ENCODE measurements around the gene ACTN1. TPM values are rescaled to one million over a fixed set of nuclear protein-coding genes. Genes with fewer than 3 reads are reported as not detected.

ACTN1 gene
- total RNA-seq, 4 donors from 2014 or later = 31.9 to 111 (median 76.1) TPM

DNA sequence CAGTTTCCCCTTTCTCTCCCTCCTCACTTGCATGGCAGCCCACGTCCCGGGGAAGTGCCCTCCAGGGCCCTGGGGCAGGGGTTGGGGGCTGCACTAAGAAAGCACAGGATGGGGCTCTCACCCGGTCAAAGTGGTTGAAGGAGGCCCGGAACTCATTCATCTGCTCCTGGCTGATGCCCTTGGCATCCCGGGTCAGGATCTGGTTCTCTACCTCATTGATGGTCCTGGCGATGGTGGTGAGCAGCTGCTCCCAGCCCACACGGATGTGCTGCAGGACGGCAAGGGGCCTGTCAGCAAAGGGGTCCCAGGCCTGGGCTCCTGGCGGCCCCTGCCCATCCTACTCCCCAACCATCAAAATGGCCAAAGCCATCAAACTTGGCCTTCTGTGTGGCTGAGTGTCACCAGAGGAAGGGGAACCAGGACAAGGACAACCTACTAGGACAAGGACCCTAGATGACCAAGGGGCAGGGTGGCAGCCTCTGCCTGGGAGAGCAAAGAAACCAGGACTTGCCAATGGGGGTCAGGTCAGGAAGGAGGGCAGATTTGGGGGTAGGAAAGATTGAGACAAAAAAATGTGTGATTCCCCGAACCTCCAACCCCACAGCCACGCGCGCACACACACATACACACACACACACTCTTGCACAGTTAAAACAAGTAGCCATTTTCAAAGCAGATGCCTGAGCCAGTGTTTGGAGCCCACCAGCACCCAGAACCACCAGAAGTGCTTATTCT lies 99.1 kb downstream of the ACTN1 start:
- intact Hi-C loops (cut with DNase I; ENCODE audit: low total_unique reads) = no loop called here
- TF ChIP-seq, protein P1, sequence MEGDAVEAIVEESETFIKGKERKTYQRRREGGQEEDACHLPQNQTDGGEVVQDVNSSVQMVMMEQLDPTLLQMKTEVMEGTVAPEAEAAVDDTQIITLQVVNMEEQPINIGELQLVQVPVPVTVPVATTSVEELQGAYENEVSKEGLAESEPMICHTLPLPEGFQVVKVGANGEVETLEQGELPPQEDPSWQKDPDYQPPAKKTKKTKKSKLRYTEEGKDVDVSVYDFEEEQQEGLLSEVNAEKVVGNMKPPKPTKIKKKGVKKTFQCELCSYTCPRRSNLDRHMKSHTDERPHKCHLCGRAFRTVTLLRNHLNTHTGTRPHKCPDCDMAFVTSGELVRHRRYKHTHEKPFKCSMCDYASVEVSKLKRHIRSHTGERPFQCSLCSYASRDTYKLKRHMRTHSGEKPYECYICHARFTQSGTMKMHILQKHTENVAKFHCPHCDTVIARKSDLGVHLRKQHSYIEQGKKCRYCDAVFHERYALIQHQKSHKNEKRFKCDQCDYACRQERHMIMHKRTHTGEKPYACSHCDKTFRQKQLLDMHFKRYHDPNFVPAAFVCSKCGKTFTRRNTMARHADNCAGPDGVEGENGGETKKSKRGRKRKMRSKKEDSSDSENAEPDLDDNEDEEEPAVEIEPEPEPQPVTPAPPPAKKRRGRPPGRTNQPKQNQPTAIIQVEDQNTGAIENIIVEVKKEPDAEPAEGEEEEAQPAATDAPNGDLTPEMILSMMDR (IDR thresholded peaks at IDR 0.05) = no peak
- TF ChIP-seq POLR2A (IDR thresholded peaks at IDR 0.05) = no peak
- no peak overlapping the region for H3K4me3 ChIP-seq (ENCODE audit: low read depth, poor library complexity, severe bottlenecking)
- no peak for DNase-seq (ENCODE audit: low spot score in 2 of 2)
- 97 to 98% methylated on average over 10 to 12 of the region's 13 CpGs for WGBS, 2 donors

DNA sequence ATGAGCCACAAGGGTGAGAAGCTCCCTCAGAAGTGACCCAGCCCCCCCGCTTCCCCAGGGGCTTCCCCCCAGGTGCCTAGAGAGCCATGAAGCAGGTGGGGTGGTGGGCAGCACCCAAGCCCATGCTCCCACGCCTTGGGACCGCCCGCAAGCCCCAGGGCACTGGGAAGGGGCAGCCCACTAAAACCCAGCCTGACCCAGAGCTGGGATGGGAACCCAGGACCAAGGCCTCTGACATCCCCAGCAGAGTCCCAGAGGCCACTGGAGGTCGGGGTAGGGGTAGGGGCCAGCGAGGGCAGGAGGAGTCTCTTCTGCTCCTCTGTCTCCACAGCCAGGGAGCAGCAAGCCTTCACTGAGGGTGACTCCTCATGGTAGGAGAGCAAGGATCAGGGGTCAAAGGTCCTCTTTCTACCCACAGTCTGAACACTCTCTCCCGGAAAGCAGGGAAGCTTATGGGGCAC lies 99.8 kb downstream of the ACTN1 start:
- no peak for TF ChIP-seq POLR2A (IDR thresholded peaks at IDR 0.05)
- TF ChIP-seq, protein P1 (IDR thresholded peaks at IDR 0.05) = no peak
- H3K4me3 ChIP-seq (ENCODE audit: low read depth, poor library complexity, severe bottlenecking) = no peak overlapping the region
- 84 to 93% methylated on average over 3 to 7 of the region's 7 CpGs for WGBS, 2 donors
- DNase-seq (ENCODE audit: low spot score in 2 of 2) = no peak
- intact Hi-C loops (cut with DNase I; ENCODE audit: low total_unique reads) = no loop called here

DNA sequence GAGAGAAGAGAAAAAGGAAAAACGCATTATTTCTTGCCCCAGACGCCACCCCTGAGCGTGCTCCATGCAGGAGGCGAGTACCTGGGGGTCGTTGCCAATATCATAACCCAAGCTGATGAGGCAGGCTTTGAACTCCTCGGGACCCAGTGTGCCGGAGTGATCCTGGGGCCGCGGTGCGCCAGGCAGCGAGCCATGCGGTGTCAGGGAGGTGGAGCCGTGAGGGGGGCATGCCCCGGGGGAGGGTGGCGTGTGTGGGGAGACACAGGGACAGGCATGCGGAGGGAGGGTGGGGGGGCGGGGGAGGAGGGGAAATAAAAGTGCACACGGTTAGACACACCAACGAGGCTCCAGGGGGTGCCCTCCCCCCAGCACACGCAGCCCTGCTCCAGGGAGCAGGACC lies 100.2 kb downstream of the ACTN1 start:
- no peak for TF ChIP-seq POLR2A (IDR thresholded peaks at IDR 0.05)
- H3K4me3 ChIP-seq (ENCODE audit: low read depth, poor library complexity, severe bottlenecking) = no peak overlapping the region
- 87 to 93% methylated on average over 16 to 19 of the region's 20 CpGs for WGBS, 2 donors
- intact Hi-C loops (cut with DNase I; ENCODE audit: low total_unique reads) = no loop called here
- DNase-seq (ENCODE audit: low spot score in 2 of 2) = no peak

DNA sequence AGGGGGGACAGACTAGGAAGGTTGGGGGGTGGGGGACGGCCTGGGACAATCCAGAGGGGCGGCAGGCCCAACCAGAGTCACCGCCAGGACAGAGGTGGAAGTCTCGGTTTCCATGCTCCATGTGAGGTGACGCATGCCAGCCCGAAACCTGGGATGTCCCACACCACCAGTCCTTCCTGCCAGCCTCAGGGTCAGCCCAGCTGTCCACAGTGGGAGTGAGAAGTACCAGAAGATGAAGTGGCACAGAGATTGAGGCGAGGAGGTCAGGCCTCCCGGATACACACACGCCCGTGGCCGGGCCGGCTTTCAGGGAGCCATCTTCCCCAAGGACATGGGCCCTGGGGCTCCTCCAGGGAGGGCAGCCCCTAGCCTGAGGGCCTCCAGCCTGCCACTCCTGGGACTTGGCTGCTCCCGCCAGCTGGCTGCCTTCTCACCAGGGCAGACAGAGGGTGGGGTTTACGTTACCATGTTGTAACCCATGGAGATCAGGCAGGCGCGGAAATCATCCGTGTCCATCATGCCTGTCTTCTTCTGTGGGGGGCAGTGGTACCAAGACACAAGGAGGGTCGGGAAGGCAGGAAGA lies 101.0 kb downstream of the ACTN1 start:
- 89 to 93% methylated on average over 16 to 18 of the region's 18 CpGs for WGBS, 2 donors
- no peak overlapping the region for H3K4me3 ChIP-seq (ENCODE audit: low read depth, poor library complexity, severe bottlenecking)
- intact Hi-C loops (cut with DNase I; ENCODE audit: low total_unique reads) = no loop called here
- TF ChIP-seq, protein P1 (IDR thresholded peaks at IDR 0.05) = no peak
- no peak for TF ChIP-seq POLR2A (IDR thresholded peaks at IDR 0.05)
- DNase-seq (ENCODE audit: low spot score in 2 of 2) = no peak

DNA sequence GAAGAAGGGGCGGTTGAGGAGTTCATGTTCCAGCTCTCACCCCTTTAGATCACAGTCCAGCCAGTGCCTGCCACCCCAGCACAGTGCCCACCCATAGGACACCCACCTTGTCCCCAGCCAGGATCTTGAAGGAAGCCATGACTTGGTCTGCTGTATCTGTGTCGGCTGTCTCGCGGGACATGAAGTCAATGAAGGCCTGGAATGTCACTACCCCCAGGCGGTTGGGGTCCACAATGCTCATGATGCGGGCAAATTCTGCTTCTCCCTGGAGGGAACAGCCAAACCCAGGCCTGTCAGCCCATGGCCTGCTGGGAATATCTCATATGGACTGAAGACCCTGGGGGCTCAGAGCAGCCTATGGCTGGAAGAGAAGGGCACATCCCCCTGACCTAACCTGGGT lies 102.1 kb downstream of the ACTN1 start:
- no peak overlapping the region for H3K4me3 ChIP-seq (ENCODE audit: low read depth, poor library complexity, severe bottlenecking)
- DNase-seq (ENCODE audit: low spot score in 2 of 2) = no peak
- no peak for TF ChIP-seq POLR2A (IDR thresholded peaks at IDR 0.05)
- TF ChIP-seq, protein P1 (IDR thresholded peaks at IDR 0.05) = no peak
- intact Hi-C loops (cut with DNase I; ENCODE audit: low total_unique reads) = no loop called here
- 94 to 98% methylated on average over 6 of the region's 6 CpGs for WGBS, 2 donors

DNA sequence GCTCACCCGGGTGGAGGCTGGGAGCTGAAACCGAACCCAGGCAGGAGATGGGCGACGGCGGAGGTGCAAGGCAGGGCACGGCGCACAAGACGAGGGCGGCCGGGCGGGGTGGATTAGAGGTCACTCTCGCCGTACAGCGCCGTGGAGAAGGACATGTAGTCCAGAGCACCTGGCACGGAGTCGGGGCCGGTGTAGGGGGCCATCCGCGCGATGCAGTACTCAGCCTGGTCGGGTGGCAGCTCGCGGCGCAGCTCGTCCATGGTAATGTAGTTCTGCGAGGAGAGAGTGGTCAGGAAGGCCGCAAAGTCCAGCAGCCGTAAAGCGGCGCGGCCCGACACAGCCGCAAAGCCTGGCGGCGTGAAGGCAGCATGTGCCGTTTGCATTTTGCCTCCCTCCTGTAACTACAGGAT lies 104.4 kb downstream of the ACTN1 start:
- TF ChIP-seq POLR2A (IDR thresholded peaks at IDR 0.05) = no peak
- TF ChIP-seq, protein P1 (IDR thresholded peaks at IDR 0.05) = no peak
- H3K4me3 ChIP-seq (ENCODE audit: low read depth, poor library complexity, severe bottlenecking) = no peak overlapping the region
- no peak for DNase-seq (ENCODE audit: low spot score in 2 of 2)
- intact Hi-C loops (cut with DNase I; ENCODE audit: low total_unique reads) = no loop called here
- 95 to 97% methylated on average over 37 of the region's 37 CpGs for whole genome bisulfite sequencing, 2 donors

Measured in lower leg skin (tissue), 4 donors.